Measurements from ENCODE around the gene HIRA.

Gene HIRA

GRCh38 chr22:19356708-19357269, 74.7 kb downstream of the HIRA start:
- Histone ChIP-seq H3K27me3 (no peaks in the 10 kb centered on the region), H3K4me1 (no peaks in the 10 kb centered on the region), H3K4me3 (ENCODE audit: low read depth, low read length) (no peak overlapping the region), H3K36me3 (peaks cover 87% of the 10 kb centered on the region), H3K9me3 (no peaks in the 10 kb centered on the region)
- TF ChIP-seq CTCF (IDR thresholded peaks at IDR 0.05; ENCODE audit: low read depth, low read length), result no peak
- no peak for DNase-seq

DNA sequence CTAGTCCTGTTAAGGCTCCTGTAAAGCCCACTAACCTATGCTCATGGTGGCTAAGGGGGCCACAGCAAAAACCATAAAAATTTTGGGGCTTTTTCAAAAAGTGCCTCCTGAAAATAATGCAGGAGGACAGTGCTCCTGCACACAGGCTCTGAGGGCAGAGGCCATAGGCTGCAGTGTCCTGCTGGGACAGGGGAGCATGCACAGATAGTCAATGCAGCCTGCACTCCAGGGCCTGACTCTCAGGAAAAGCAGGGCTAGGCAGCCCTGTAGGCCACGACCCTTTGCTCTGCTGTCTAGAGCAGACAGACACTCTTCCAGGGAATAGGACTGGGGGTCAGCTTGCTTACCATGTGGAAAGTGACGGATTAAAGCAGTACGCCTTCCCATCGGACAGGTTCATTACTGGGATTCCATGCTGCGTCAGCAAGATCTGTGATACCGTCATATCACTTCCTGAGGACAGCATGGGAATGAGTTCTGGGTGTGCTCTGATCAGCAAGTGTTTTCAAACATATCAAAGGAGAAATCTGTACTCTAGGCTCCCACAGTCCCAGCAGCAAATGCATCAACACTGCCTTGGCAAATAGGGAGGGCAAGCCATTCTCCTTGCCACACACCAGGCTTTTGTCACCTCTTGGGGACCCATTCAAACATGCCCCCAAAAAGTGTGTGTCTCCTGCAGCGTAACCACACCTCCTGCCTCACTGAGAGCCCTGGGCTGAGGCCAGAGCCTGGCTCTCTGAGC, 75.9 kb downstream of the HIRA start:
- H3K4me3 ChIP-seq (ENCODE audit: low read depth, low read length), result no peak overlapping the region
- H3K4me1 ChIP-seq, result no peaks in the 10 kb centered on the region
- no peak for TF ChIP-seq CTCF (IDR thresholded peaks at IDR 0.05; ENCODE audit: low read depth, low read length)
- peaks cover 87% of the 10 kb centered on the region for H3K36me3 ChIP-seq
- no peaks in the 10 kb centered on the region for H3K9me3 ChIP-seq
- no peak for DNase-seq
- H3K27me3 ChIP-seq, result no peaks in the 10 kb centered on the region

DNA sequence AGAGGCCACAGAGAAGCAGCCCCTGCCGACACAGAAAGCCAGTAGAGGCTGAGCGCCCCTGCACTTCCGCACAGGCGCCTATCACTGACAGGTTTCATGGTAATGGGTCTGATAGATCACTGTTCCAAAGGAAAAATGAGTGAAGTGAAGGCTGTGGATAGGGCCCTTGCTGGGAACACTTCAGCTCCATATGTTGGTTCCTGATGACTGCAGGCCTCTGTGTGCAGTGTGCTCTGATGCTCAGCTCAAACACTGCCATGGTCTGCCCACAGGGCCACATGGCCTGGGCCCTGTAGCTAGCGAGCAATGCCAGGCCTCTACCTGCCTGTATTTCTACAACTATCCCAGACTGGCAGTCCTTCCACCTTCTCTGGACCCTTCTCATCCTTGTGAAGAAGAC, 77.3 kb downstream of the HIRA start:
- H3K4me1 ChIP-seq, result no peaks in the 10 kb centered on the region
- no peak for DNase-seq
- no peak overlapping the region for H3K4me3 ChIP-seq (ENCODE audit: low read depth, low read length)
- no peaks in the 10 kb centered on the region for H3K9me3 ChIP-seq
- no peaks in the 10 kb centered on the region for H3K27me3 ChIP-seq
- TF ChIP-seq CTCF (IDR thresholded peaks at IDR 0.05; ENCODE audit: low read depth, low read length), result no peak
- peaks cover 85% of the 10 kb centered on the region for H3K36me3 ChIP-seq

- no peak for TF ChIP-seq CTCF (IDR thresholded peaks at IDR 0.05; ENCODE audit: low read depth, low read length)
- Histone ChIP-seq H3K27me3 (no peaks in the 10 kb centered on the region), H3K36me3 (peaks cover 85% of the 10 kb centered on the region), H3K4me3 (ENCODE audit: low read depth, low read length) (no peak overlapping the region), H3K9me3 (no peaks in the 10 kb centered on the region), H3K4me1 (no peaks in the 10 kb centered on the region)
- DNase-seq, result no peak
Observed at GRCh38 chr22:19353363-19354131, 78.0 kb downstream of the HIRA start.

- H3K4me1 ChIP-seq, result no peaks in the 10 kb centered on the region
- H3K27me3 ChIP-seq, result no peaks in the 10 kb centered on the region
- no peak overlapping the region for H3K4me3 ChIP-seq (ENCODE audit: low read depth, low read length)
- H3K9me3 ChIP-seq, result no peaks in the 10 kb centered on the region
- no peak for TF ChIP-seq CTCF (IDR thresholded peaks at IDR 0.05; ENCODE audit: low read depth, low read length)
- peaks cover 80% of the 10 kb centered on the region for H3K36me3 ChIP-seq
- DNase-seq, result no peak
Observed at GRCh38 chr22:19352766-19353165, 78.8 kb downstream of the HIRA start.

DNA sequence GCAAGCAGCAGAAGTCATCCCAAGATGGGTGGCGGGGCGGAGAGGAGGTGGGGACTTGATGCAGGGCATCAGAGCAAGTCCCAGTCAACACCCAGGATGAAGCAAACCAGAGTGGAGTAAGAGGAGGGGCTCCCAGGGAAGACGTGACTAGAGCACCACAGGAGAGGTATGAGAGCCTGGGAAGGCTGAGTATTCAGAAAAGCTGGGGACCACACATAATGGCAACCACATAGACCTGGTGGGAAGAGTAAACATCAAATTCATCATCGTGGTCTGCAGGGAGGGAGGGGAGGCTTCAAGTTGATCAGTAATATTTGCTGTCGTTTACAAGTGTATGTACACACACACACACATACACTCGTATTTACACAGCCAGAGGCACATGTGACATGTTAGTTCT, 79.3 kb downstream of the HIRA start:
- H3K9me3 ChIP-seq, result no peaks in the 10 kb centered on the region
- no peak for DNase-seq
- no peak overlapping the region for H3K4me3 ChIP-seq (ENCODE audit: low read depth, low read length)
- TF ChIP-seq CTCF (IDR thresholded peaks at IDR 0.05; ENCODE audit: low read depth, low read length), result no peak
- H3K27me3 ChIP-seq, result no peaks in the 10 kb centered on the region
- no peaks in the 10 kb centered on the region for H3K4me1 ChIP-seq
- peaks cover 79% of the 10 kb centered on the region for H3K36me3 ChIP-seq
